ENCODE results near the gene PRKCE.

DNA sequence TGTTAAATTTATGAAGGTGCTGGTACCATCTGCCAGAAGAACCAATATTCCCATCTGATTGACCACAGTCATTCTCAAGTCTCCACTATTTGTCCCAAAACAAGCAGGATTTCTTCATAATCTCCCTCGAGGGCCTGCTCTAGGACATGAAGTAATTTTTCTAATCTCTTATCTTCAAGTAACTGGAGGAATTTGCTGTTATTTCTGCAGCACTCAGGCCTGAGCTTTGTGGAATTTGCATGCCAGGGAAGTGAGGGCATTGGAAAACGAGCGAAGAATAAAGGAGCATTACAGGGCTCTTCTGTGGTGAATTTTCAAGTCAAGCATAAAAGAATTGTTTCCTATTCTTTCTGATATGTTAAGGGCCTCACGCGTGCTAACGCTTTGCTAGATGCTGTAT, 484.5 kb downstream of the PRKCE start:
- TF ChIP-seq CTCF (IDR thresholded peaks at IDR 0.05) (no peak), POLR2A (IDR thresholded peaks at IDR 0.05) (no peak), POLR2AphosphoS5 (IDR thresholded peaks at IDR 0.05) (no peak)
